Left ventricle myocardium superior (tissue), 1 donor: ENCODE measurements around the gene LIF. TPM values are rescaled to one million over a fixed set of nuclear protein-coding genes. Genes with fewer than 3 reads are reported as not detected.
A peak's percentile ranks its signal among the peaks of the same experiment; 100 is the strongest.
"Not testable (repeated sequence)": the region's sequence is repeated elsewhere in the genome, so short reads cannot be mapped to it uniquely, and the experiment has no call there.

Experiments
- ATAC-seq: fragments of 200-7000 bp; cut with Tn5 transposase; one replicate; pipeline ENCODE4 v1.9.1; 2020; ENCODE audit warnings: mild to moderate bottlenecking, moderate library complexity
- DNase-seq: peaks from one replicate; pipeline ENCODE4 v3.0.0-alpha.2; 2020
- intact Hi-C: fragments of 100-400 bp; cut with micrococcal nuclease; formaldehyde crosslinking; loops from one replicate; pipeline ENCODE4 v1.11.0; 2022
- total RNA-seq: library from RNA; stranded (reverse); fragmentation: NEBNext Ultra II Directional; extraction: Animal tissue kit (Norgen Biotek cat#: 25700); gene quantifications from one replicate; pipeline ENCODE4 v1.2.1, GENCODE V29; 2021
- donor health status: DM: no; HTN: yes; CAD: no; lungs with severe emphysema.

Gene LIF
- total RNA-seq, 1 donor from 2014 or later, result 0.64 TPM

DNA sequence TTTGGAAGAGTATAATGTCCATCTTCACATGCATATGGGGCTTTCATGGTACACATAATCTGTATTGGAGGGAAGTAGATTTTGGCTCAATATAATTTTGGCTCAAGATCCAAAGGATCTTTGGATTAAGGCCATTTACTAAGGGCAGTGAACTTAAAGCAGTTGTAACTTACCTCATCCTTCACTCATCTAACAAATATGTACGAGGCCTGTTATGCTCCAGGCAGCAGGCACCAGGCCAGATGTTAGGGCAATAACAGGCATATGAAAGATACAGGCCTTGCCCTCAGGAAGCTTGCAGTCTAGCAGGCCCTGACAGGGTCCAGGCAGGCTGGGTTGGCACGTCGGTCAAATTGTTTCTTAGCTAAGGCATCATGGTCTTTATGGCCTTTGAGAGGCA is 44.6 kb downstream of the LIF start:
- ATAC-seq (no peak), DNase-seq (no peak)
- intact Hi-C loops, result no loop called here

DNA sequence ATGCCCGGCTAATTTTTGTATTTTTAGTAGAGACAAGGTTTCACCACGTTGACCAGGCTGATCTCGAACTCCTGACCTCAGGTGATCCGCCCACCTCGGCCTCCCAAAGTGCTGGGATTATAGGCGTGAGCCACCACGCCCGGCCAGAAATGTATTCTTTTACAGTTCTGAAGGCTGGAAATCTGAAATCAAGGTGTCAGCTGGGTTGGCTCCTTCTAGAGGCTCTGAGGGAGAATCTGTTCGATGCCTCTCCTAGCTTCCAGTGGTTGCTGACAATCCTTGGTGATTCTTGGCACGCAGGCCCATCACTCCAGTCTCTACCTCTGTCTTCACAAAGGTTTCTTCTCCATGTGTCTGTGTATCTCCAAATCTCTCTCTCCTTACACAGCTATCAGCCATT is 45.7 kb downstream of the LIF start:
- DNase-seq, intact Hi-C loops, ATAC-seq: not testable (repeated sequence)

DNA sequence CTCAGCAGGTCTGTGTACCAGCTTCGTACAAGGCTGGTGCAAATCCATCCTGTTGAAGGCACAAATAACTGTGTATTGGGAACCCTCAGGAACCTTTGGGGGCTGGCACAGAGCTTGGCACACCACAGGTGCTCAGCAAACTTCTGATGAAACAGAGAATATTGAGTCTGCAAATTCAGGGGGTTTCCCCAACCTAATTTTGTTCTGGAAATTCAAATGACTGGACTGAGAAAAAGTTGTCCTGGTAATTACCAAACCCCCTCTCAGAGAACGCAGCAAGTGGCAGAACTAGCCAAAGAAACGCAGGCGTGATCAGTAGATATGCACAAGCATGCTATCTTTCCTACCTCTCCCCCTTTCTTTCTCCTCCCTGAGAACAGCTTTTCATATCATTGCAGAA is 47.6 kb downstream of the LIF start:
- intact Hi-C loops, result no loop called here
- DNase-seq (no peak), ATAC-seq (no peak)

GRCh38 chr22:30198152-30198825 is 48.3 kb downstream of the LIF start:
- ATAC-seq, result no peak
- intact Hi-C loops, result no loop called here
- DNase-seq, result no peak

DNA sequence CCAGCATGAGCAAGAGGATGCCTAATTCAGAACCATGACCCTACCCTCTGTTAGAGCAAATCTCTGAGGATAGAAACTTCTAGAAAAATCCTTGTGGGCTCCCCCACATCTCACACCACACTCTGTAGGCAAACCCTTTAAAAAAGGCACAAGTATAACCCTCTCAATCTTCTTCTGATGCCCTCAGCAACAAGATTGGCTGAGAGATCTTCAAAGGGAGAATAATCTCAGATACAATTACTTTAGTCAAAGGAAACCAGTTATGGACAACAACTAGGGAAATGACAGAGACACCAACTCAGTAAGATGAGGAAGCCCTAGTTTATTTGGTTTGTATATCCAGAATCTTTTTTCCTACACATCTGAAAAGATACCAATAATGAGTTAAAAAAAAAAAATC is 49.2 kb downstream of the LIF start:
- DNase-seq, result no peak
- ATAC-seq, result no peak
- intact Hi-C loops, result no loop called here

DNA sequence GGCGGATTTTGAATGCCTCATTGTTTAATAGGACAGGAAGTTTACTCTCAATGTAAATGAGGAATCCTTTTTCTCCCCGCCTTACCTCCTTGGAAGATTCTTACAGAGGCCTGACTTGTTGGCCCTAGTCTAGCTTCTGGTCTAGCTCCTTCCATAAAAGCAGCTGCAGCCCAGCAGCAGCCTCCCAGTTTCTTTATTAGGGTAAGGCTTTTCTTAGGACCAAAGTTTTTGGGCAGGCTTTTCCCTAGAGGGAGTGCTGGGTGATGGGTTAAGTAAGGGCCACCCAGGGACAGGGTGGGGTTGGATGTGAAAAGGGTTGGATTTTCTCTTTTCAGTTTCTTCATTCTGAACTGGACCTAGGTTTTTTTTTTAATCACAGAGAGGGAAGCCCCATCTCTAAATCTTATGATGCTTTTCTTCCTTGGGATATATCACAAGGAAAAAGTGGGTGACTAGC is 49.7 kb downstream of the LIF start:
- ATAC-seq, result no peak
- intact Hi-C loops, result no loop called here
- no peak for DNase-seq

- intact Hi-C loops, result no loop called here
- peak; percentile 89 for ATAC-seq
- DNase-seq, result peak; percentile 83
Observed at GRCh38 chr22:30196141-30196879, 50.2 kb downstream of the LIF start.

- intact Hi-C loops, result no loop called here
- no peak for DNase-seq
- ATAC-seq, result peak; percentile 39
Observed at GRCh38 chr22:30195245-30196140, 51.1 kb downstream of the LIF start.

GRCh38 chr22:30193031-30193775 is 53.4 kb downstream of the LIF start:
- ATAC-seq, result no peak
- no peak for DNase-seq
- intact Hi-C loops, result no loop called here

DNA sequence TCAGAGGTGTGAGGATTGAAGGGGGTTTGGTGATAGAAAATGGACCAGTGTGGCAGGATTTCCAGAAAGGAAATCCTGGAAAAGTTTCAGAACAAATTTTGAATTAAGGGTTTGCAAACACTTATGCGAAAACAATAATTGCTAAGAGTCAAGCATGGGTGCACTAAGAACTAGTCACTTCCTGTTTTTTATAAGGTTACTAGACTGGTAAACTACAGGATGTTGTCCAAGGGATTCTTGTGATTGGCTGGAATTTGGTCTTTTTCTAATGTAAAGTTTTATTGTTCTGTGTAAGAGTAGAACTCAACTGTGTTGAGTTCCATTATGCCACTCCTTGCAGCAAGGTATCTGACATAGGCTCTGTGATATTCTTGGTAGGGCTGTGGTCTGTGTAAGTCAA is 54.1 kb downstream of the LIF start:
- intact Hi-C loops, result no loop called here
- ATAC-seq (no peak), DNase-seq (no peak)

DNA sequence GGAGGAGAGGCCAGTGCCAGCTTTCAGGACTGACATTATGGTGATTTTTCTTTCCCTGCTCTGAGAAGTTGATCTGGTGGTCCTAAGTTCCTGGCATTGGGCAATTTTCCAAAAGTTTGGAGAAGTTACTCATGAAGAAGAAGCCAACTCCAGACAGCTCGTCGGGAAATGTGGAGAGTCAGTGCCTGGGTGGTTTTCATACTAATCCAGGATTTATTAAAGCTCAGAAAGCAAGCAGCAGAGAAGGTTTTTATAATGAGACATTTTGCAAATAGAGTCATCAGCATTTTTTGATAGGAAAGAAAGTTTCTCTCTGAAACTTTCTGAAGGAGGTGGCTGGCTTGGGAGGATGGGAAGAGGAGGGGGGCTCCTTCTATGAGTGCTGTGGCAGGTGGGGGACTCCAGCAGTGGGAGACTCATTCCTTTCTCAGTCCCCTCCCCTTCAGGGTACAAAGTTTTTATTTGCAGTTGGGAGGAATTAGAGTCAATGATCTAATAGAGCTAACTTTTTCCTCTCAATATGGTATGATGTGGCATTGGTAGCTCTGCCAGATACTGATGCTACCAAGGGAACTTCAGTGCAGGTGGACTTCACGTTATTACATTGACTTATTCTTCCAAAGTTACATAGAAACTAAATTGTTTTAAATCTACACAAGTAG is 55.4 kb downstream of the LIF start:
- ATAC-seq (no peak), DNase-seq (no peak)
- intact Hi-C loops, result no loop called here

DNA sequence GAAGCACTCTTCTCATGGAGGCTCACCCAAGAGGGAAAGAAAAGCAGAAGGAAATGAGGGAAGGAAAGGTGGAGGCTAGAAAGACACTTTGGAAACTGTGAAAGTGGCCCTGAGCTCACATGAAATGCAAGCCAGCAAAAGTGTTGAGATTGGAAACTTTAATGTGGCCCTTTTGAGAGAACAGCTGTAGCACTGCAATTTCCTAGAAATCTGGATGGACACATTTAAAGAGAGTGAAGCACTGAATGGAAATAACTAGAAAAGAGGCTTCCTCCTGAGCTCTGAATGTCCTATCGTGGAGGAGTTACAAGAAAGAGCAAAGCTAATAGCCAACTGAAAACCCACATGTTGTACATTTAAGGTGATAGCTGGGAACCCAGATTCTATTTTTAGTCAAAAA is 56.0 kb downstream of the LIF start:
- ATAC-seq (no peak), DNase-seq (no peak)
- intact Hi-C loops, result no loop called here

Other genes with a start within 250 kb of the LIF start
- not detected for gene HORMAD2, start 166.3 kb downstream of the LIF start, total RNA-seq
- gene OSM, start 20.1 kb upstream of the LIF start, total RNA-seq, result not detected
- gene CASTOR1, start 42.7 kb upstream of the LIF start, total RNA-seq, result 7.6 TPM
- gene TBC1D10A, start 80.2 kb upstream of the LIF start, total RNA-seq, result 6.2 TPM
- 104 TPM for gene SF3A1, start 110.1 kb upstream of the LIF start, total RNA-seq
- 0.37 TPM for gene CCDC157, start 110.2 kb upstream of the LIF start, total RNA-seq
- gene RNF215, start 140.7 kb upstream of the LIF start, total RNA-seq, result 5.4 TPM
- 0.82 TPM for gene SEC14L2, start 150.3 kb upstream of the LIF start, total RNA-seq
- gene MTFP1, start 179.0 kb upstream of the LIF start, total RNA-seq, result 16.3 TPM
- gene SEC14L3, start 225.3 kb upstream of the LIF start, total RNA-seq, result not detected